ENCODE data around the gene CPT2.

The CPT2 gene

GRCh38 chr1:53165408-53165961 lies 31.1 kb upstream of the CPT2 start:
- H2BK12ac ChIP-seq (ENCODE audit: low read length), result no peak overlapping the region
- H2BK5ac ChIP-seq (ENCODE audit: low read length), result no peak overlapping the region
- no peak overlapping the region for H3K23ac ChIP-seq (ENCODE audit: low read depth, low read length, poor library complexity)
- H3K4me2 ChIP-seq (ENCODE audit: insufficient read depth, low read length, poor library complexity, severe bottlenecking), result no peak overlapping the region
- no peak overlapping the region for H3K27ac ChIP-seq (replicated peaks; ENCODE audit: low read length)
- no peaks in the 10 kb centered on the region for H3K36me3 ChIP-seq (replicated peaks in 1 of 2; ENCODE audit: control insufficient read depth in 2 of 2, insufficient read depth in 2 of 2, low read length in 2 of 2)
- no peaks in the 10 kb centered on the region for H3K79me1 ChIP-seq (ENCODE audit: low read depth, low read length)
- no CpG with 5 or more reads among the region's 5 CpGs for WGBS, 2 donors (ENCODE audit: extremely low coverage in 2 of 2, insufficient read length in 2 of 2, insufficient replicate concordance in 1 of 2)
- no peak overlapping the region for H3K9ac ChIP-seq (ENCODE audit: low read depth, low read length, poor library complexity)
- no peak overlapping the region for H3K14ac ChIP-seq (ENCODE audit: low read length)
- H4K8ac ChIP-seq (ENCODE audit: low read depth, low read length), result no peak overlapping the region
- H3K18ac ChIP-seq (ENCODE audit: low read length), result no peak overlapping the region
- H2BK120ac ChIP-seq (ENCODE audit: low read depth, low read length), result no peak overlapping the region
- no peak overlapping the region for H4K91ac ChIP-seq (ENCODE audit: low read depth, low read length, poor library complexity)
- no peak overlapping the region for H3K4ac ChIP-seq (ENCODE audit: low read length)
- no peak overlapping the region for H3K4me3 ChIP-seq (ENCODE audit: low read length in 2 of 2)
- no peak for DNase-seq (ENCODE audit: low spot score)
- no peak overlapping the region for H2AK5ac ChIP-seq (ENCODE audit: low read depth, low read length)
- H2AFZ ChIP-seq (ENCODE audit: low read length), result no peak overlapping the region
- peaks cover 0 to 2% of the 10 kb centered on the region in 2 donors for H3K4me1 ChIP-seq (ENCODE audit: control insufficient read depth in 2 of 2, insufficient read depth in 1 of 2, low read depth in 1 of 2, low read length in 2 of 2)
- no peaks in the 10 kb centered on the region for H3K9me3 ChIP-seq (replicated peaks in 1 of 2; ENCODE audit: control insufficient read depth in 2 of 2, insufficient read depth in 1 of 2, low read depth in 1 of 2, low read length in 2 of 2)
- H3K27me3 ChIP-seq (ENCODE audit: control insufficient read depth in 3 of 3, insufficient read depth in 3 of 3, low read depth in 1 of 3, low read length in 3 of 3), result peaks cover 0 to 20% (median 0%) of the 10 kb centered on the region in 3 experiments
- H2BK15ac ChIP-seq (ENCODE audit: low read length), result no peak overlapping the region

GRCh38 chr1:53166366-53166765 lies 30.3 kb upstream of the CPT2 start:
- Histone ChIP-seq H2BK5ac (ENCODE audit: low read length) (no peak overlapping the region), H3K27me3 (ENCODE audit: control insufficient read depth in 3 of 3, insufficient read depth in 3 of 3, low read depth in 1 of 3, low read length in 3 of 3) (peaks cover 0 to 20% (median 0%) of the 10 kb centered on the region in 3 experiments), H3K4me1 (ENCODE audit: control insufficient read depth in 2 of 2, insufficient read depth in 1 of 2, low read depth in 1 of 2, low read length in 2 of 2) (peaks cover 0 to 2% of the 10 kb centered on the region in 2 donors), H3K4me2 (ENCODE audit: insufficient read depth, low read length, poor library complexity, severe bottlenecking) (no peak overlapping the region), H3K9me3 (replicated peaks in 1 of 2; ENCODE audit: control insufficient read depth in 2 of 2, insufficient read depth in 1 of 2, low read depth in 1 of 2, low read length in 2 of 2) (no peaks in the 10 kb centered on the region), H3K36me3 (replicated peaks in 1 of 2; ENCODE audit: control insufficient read depth in 2 of 2, insufficient read depth in 2 of 2, low read length in 2 of 2) (no peaks in the 10 kb centered on the region), H3K18ac (ENCODE audit: low read length) (no peak overlapping the region), H3K27ac (replicated peaks; ENCODE audit: low read length) (no peak overlapping the region), H3K4me3 (ENCODE audit: low read length in 2 of 2) (peak overlapping the region in 1 of 2 donors; percentile 8), H2AFZ (ENCODE audit: low read length) (no peak overlapping the region), H3K4ac (ENCODE audit: low read length) (no peak overlapping the region), H3K9ac (ENCODE audit: low read depth, low read length, poor library complexity) (no peak overlapping the region), H2BK15ac (ENCODE audit: low read length) (no peak overlapping the region), H3K14ac (ENCODE audit: low read length) (no peak overlapping the region), H2AK5ac (ENCODE audit: low read depth, low read length) (no peak overlapping the region), H2BK12ac (ENCODE audit: low read length) (no peak overlapping the region), H4K91ac (ENCODE audit: low read depth, low read length, poor library complexity) (no peak overlapping the region), H3K23ac (ENCODE audit: low read depth, low read length, poor library complexity) (no peak overlapping the region), H4K8ac (ENCODE audit: low read depth, low read length) (no peak overlapping the region), H3K79me1 (ENCODE audit: low read depth, low read length) (no peaks in the 10 kb centered on the region), H2BK120ac (ENCODE audit: low read depth, low read length) (no peak overlapping the region)
- no CpG with 5 or more reads among the region's 6 CpGs for WGBS, 2 donors (ENCODE audit: extremely low coverage in 2 of 2, insufficient read length in 2 of 2, insufficient replicate concordance in 1 of 2)
- no peak for DNase-seq (ENCODE audit: low spot score)

DNA sequence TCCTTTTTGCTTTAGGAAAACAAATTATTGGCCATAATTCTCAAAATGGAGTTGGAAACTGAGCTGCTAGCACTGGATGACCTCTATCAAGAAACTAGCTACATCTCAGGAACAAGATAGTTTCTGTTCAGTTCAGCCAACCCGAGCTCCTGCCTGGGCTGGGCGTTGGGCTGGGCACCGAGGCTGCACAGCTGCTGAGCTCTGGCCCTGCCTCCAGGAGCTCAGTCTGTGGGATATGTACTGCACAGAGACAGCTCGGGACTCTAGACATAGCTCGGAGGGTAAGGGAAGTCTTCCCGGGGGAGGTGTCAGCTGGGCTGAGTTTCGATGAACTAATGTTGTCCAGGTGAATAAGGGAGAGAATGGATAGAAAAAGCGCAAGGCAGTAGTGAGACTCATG lies 29.7 kb upstream of the CPT2 start:
- no peak overlapping the region for H3K4me2 ChIP-seq (ENCODE audit: insufficient read depth, low read length, poor library complexity, severe bottlenecking)
- H3K79me1 ChIP-seq (ENCODE audit: low read depth, low read length), result no peaks in the 10 kb centered on the region
- H3K9me3 ChIP-seq (replicated peaks in 1 of 2; ENCODE audit: control insufficient read depth in 2 of 2, insufficient read depth in 1 of 2, low read depth in 1 of 2, low read length in 2 of 2), result no peaks in the 10 kb centered on the region
- H3K27ac ChIP-seq (replicated peaks; ENCODE audit: low read length), result no peak overlapping the region
- H4K8ac ChIP-seq (ENCODE audit: low read depth, low read length), result no peak overlapping the region
- no peaks in the 10 kb centered on the region for H3K36me3 ChIP-seq (replicated peaks in 1 of 2; ENCODE audit: control insufficient read depth in 2 of 2, insufficient read depth in 2 of 2, low read length in 2 of 2)
- H3K14ac ChIP-seq (ENCODE audit: low read length), result no peak overlapping the region
- H4K91ac ChIP-seq (ENCODE audit: low read depth, low read length, poor library complexity), result no peak overlapping the region
- H3K23ac ChIP-seq (ENCODE audit: low read depth, low read length, poor library complexity), result no peak overlapping the region
- H2BK5ac ChIP-seq (ENCODE audit: low read length), result no peak overlapping the region
- H2AK5ac ChIP-seq (ENCODE audit: low read depth, low read length), result no peak overlapping the region
- no peak overlapping the region for H3K9ac ChIP-seq (ENCODE audit: low read depth, low read length, poor library complexity)
- DNase-seq (ENCODE audit: low spot score), result no peak
- H3K18ac ChIP-seq (ENCODE audit: low read length), result no peak overlapping the region
- no peak overlapping the region for H2BK15ac ChIP-seq (ENCODE audit: low read length)
- no peak overlapping the region for H2AFZ ChIP-seq (ENCODE audit: low read length)
- H2BK120ac ChIP-seq (ENCODE audit: low read depth, low read length), result no peak overlapping the region
- no peak overlapping the region for H3K4ac ChIP-seq (ENCODE audit: low read length)
- no peak overlapping the region for H3K4me3 ChIP-seq (ENCODE audit: low read length in 2 of 2)
- H3K4me1 ChIP-seq (ENCODE audit: control insufficient read depth in 2 of 2, insufficient read depth in 1 of 2, low read depth in 1 of 2, low read length in 2 of 2), result peaks cover 0 to 2% of the 10 kb centered on the region in 2 donors
- H3K27me3 ChIP-seq (ENCODE audit: control insufficient read depth in 3 of 3, insufficient read depth in 3 of 3, low read depth in 1 of 3, low read length in 3 of 3), result peaks cover 0 to 20% (median 0%) of the 10 kb centered on the region in 3 experiments
- H2BK12ac ChIP-seq (ENCODE audit: low read length), result no peak overlapping the region
- no CpG with 5 or more reads among the region's 8 CpGs for WGBS, 2 donors (ENCODE audit: extremely low coverage in 2 of 2, insufficient read length in 2 of 2, insufficient replicate concordance in 1 of 2)

DNA sequence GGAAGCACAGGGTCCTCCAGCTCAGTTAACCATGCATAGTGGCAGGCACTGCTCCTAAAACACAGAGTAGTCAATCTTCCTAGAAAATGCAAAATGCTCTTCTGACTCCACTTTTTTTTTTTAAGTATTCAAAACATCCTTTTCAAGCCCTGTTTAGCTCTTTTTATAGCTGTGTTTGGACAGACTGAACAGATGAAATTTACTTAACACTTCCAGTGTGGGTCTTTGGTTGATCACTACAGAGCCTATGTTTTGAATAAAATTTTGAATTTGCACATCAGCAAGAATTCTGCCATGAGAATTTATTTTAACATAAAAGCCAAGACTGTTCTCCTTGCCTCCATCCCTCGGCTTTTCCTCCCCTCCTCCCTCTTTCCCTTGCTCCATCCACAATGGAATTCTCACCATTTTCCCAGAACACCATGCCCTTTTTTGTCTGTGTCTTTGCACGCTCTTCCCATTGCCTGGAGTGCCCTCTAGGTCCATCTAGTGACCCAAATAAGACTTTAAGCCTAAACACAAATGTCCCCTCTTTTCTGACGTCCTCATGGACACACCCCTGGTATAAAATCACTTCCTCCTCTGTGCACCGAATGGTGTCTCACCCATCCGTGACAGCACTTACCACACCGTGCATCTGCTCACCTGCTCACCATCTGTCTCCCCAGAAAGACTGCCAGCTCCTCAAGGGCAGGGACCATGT lies 24.0 kb upstream of the CPT2 start:
- no peak overlapping the region for H2AFZ ChIP-seq (ENCODE audit: low read length)
- H3K4ac ChIP-seq (ENCODE audit: low read length), result no peak overlapping the region
- H2BK120ac ChIP-seq (ENCODE audit: low read depth, low read length), result no peak overlapping the region
- H3K4me2 ChIP-seq (ENCODE audit: insufficient read depth, low read length, poor library complexity, severe bottlenecking), result no peak overlapping the region
- no peak overlapping the region for H4K8ac ChIP-seq (ENCODE audit: low read depth, low read length)
- no peaks in the 10 kb centered on the region for H3K9me3 ChIP-seq (replicated peaks in 1 of 2; ENCODE audit: control insufficient read depth in 2 of 2, insufficient read depth in 1 of 2, low read depth in 1 of 2, low read length in 2 of 2)
- peaks cover 0 to 2% of the 10 kb centered on the region in 2 donors for H3K4me1 ChIP-seq (ENCODE audit: control insufficient read depth in 2 of 2, insufficient read depth in 1 of 2, low read depth in 1 of 2, low read length in 2 of 2)
- no peak overlapping the region for H3K23ac ChIP-seq (ENCODE audit: low read depth, low read length, poor library complexity)
- no CpG with 5 or more reads among the region's 6 CpGs for WGBS, 2 donors (ENCODE audit: extremely low coverage in 2 of 2, insufficient read length in 2 of 2, insufficient replicate concordance in 1 of 2)
- no peak overlapping the region for H2BK15ac ChIP-seq (ENCODE audit: low read length)
- no peak overlapping the region for H3K9ac ChIP-seq (ENCODE audit: low read depth, low read length, poor library complexity)
- H3K14ac ChIP-seq (ENCODE audit: low read length), result no peak overlapping the region
- no peaks in the 10 kb centered on the region for H3K36me3 ChIP-seq (replicated peaks in 1 of 2; ENCODE audit: control insufficient read depth in 2 of 2, insufficient read depth in 2 of 2, low read length in 2 of 2)
- H3K79me1 ChIP-seq (ENCODE audit: low read depth, low read length), result no peaks in the 10 kb centered on the region
- no peak for DNase-seq (ENCODE audit: low spot score)
- no peak overlapping the region for H2BK5ac ChIP-seq (ENCODE audit: low read length)
- no peak overlapping the region for H2BK12ac ChIP-seq (ENCODE audit: low read length)
- no peak overlapping the region for H4K91ac ChIP-seq (ENCODE audit: low read depth, low read length, poor library complexity)
- no peak overlapping the region for H3K18ac ChIP-seq (ENCODE audit: low read length)
- peaks cover 0 to 7% (median 0%) of the 10 kb centered on the region in 3 experiments for H3K27me3 ChIP-seq (ENCODE audit: control insufficient read depth in 3 of 3, insufficient read depth in 3 of 3, low read depth in 1 of 3, low read length in 3 of 3)
- H3K4me3 ChIP-seq (ENCODE audit: low read length in 2 of 2), result no peak overlapping the region
- no peak overlapping the region for H2AK5ac ChIP-seq (ENCODE audit: low read depth, low read length)
- no peak overlapping the region for H3K27ac ChIP-seq (replicated peaks; ENCODE audit: low read length)
